Measurements from ENCODE around the gene PBLD.

GRCh38 chr10:68365611-68366010 is 32.9 kb upstream of the PBLD start:
- TF ChIP-seq CTCF (conservative IDR thresholded peaks at IDR 0.05; ENCODE audit: low read depth, low read length) (no peak), EZH2 (IDR thresholded peaks at IDR 0.05; ENCODE audit: borderline replicate concordance, low read depth, low read length, poor library complexity, severe bottlenecking) (no peak)

Data from A673 (cell line).